ENCODE results near the gene SMPD1. TPM values are rescaled to one million over a fixed set of nuclear protein-coding genes. Genes with fewer than 3 reads are reported as not detected.

SMPD1 gene
- total and polyA plus RNA-seq, 3 donors from 2014 or later = 27.4 to 41.2 (median 30.4) TPM

GRCh38 chr11:6419009-6419631 lies 28.8 kb downstream of the SMPD1 start, which contains the start of gene APBB1:
Gene APBB1 (minus strand): TSS chr11:6419094. CDS start chr11:6411347, 7,747 bp downstream.
- TF ChIP-seq, protein P1, sequence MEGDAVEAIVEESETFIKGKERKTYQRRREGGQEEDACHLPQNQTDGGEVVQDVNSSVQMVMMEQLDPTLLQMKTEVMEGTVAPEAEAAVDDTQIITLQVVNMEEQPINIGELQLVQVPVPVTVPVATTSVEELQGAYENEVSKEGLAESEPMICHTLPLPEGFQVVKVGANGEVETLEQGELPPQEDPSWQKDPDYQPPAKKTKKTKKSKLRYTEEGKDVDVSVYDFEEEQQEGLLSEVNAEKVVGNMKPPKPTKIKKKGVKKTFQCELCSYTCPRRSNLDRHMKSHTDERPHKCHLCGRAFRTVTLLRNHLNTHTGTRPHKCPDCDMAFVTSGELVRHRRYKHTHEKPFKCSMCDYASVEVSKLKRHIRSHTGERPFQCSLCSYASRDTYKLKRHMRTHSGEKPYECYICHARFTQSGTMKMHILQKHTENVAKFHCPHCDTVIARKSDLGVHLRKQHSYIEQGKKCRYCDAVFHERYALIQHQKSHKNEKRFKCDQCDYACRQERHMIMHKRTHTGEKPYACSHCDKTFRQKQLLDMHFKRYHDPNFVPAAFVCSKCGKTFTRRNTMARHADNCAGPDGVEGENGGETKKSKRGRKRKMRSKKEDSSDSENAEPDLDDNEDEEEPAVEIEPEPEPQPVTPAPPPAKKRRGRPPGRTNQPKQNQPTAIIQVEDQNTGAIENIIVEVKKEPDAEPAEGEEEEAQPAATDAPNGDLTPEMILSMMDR (IDR thresholded peaks at IDR 0.05) = no peak
- no peak for TF ChIP-seq POLR2A (IDR thresholded peaks at IDR 0.05)
- intact Hi-C loops (cut with DNase I; ENCODE audit: low total_unique reads) = no loop called here
- Histone ChIP-seq H3K27me3 (no peaks in the 10 kb centered on the region), H3K27ac (peak within 1 kb of the TSS; percentile 75 to 92), H3K4me3 (peak within 1 kb of the TSS; percentile 91 to 94), H3K4me1 (peaks cover 7% of the 10 kb centered on the region), H3K9me3 (no peaks in the 10 kb centered on the region), H3K36me3 (ENCODE audit: low read depth, missing control alignments) (no peaks in the 10 kb centered on the region)
- WGBS, 2 donors = 0% methylated on average over 6 to 31 of the region's 75 CpGs
- peak; percentile 77 for DNase-seq

DNA sequence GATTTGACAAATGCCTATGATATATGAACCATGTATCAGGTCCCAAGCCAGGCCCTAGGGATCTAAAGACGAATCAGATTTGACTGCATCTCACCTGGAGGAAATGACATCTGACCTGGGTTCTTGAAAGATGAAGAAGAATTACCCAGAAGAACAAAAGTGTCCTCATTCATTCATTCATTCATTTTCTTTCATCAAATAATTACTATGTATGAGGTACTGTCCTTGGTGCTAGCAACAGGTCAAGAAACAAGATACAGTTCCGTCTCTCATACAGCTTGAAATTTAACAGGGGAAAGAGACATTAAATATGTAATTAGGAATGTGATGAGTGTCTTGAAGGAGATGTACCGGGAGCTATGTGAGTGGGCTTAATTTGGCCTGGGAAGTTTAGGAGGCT lies 30.4 kb downstream of the SMPD1 start:
- no peak for DNase-seq
- TF ChIP-seq, protein P1 (IDR thresholded peaks at IDR 0.05) = no peak
- TF ChIP-seq POLR2A (IDR thresholded peaks at IDR 0.05) = no peak
- Histone ChIP-seq H3K27me3 (no peaks in the 10 kb centered on the region), H3K9me3 (no peaks in the 10 kb centered on the region), H3K4me3 (no peak overlapping the region), H3K4me1 (peaks cover 5% of the 10 kb centered on the region), H3K27ac (no peak overlapping the region), H3K36me3 (ENCODE audit: low read depth, missing control alignments) (no peaks in the 10 kb centered on the region)
- WGBS, 2 donors = 83 to 88% methylated on average over 3 of the region's 3 CpGs
- intact Hi-C loops (cut with DNase I; ENCODE audit: low total_unique reads) = no loop called here

- intact Hi-C loops (cut with DNase I; ENCODE audit: low total_unique reads) = no loop called here
- DNase-seq = no peak
- Histone ChIP-seq H3K36me3 (ENCODE audit: low read depth, missing control alignments) (no peaks in the 10 kb centered on the region), H3K4me3 (no peak overlapping the region), H3K4me1 (no peaks in the 10 kb centered on the region), H3K9me3 (no peaks in the 10 kb centered on the region), H3K27ac (no peak overlapping the region), H3K27me3 (no peaks in the 10 kb centered on the region)
- TF ChIP-seq, protein P1 (IDR thresholded peaks at IDR 0.05) = no peak
These were observed 37.2 kb downstream of the SMPD1 start for GRCh38 chr11:6427516-6427915.

GRCh38 chr11:6431861-6432260 lies 41.6 kb downstream of the SMPD1 start:
- no peak for TF ChIP-seq POLR2A (IDR thresholded peaks at IDR 0.05)
- TF ChIP-seq, protein P1 (IDR thresholded peaks at IDR 0.05) = no peak
- DNase-seq = no peak
- H3K27me3 ChIP-seq = no peaks in the 10 kb centered on the region
- WGBS, 2 donors = 96 to 100% methylated on average over 2 to 3 of the region's 3 CpGs
- no peaks in the 10 kb centered on the region for H3K4me1 ChIP-seq
- no peak overlapping the region for H3K27ac ChIP-seq
- intact Hi-C loops (cut with DNase I; ENCODE audit: low total_unique reads) = no loop called here
- no peaks in the 10 kb centered on the region for H3K9me3 ChIP-seq
- no peak overlapping the region for H3K4me3 ChIP-seq
- H3K36me3 ChIP-seq (ENCODE audit: low read depth, missing control alignments) = no peaks in the 10 kb centered on the region

All from testis (tissue), 3 donors.